CD14-positive monocyte (primary cell): ENCODE results near the gene UNK. TPM values are rescaled to one million over a fixed set of nuclear protein-coding genes. Genes with fewer than 3 reads are reported as not detected.

Experiments
- DNase-seq, 3 donors: peaks; one replicate each; pipeline ENCODE4 v3.0.0-alpha.2; 2011 to 2022
- H2AFZ ChIP-seq: 2 replicates; pipeline ENCODE4 v1.6.0; 2012; ENCODE audit warnings: mild to moderate bottlenecking, low read depth, low read length, inconsistent platforms; ENCODE audit not compliant: insufficient read depth, poor library complexity, severe bottlenecking
- H3K27ac ChIP-seq, 2 donors: 1 replicate in 1 of 2; 2 replicates in 1 of 2; pipeline ENCODE4 v1.5.1; 2012 to 2013; ENCODE audit warnings: low read length in 2 of 2, control low read depth in 1 of 2, inconsistent platforms in 1 of 2, low read depth in 1 of 2, mild to moderate bottlenecking in 1 of 2
- H3K27me3 ChIP-seq, 2 donors: one replicate each; pipeline versions ENCODE4 v1.6.0 to v1.6.1; 2011 to 2013; ENCODE audit warnings: low read length in 2 of 2; ENCODE audit not compliant: control insufficient read depth in 2 of 2, insufficient read depth in 2 of 2
- H3K36me3 ChIP-seq, 2 donors: replicated peaks in 1 of 2; 1 replicate in 1 of 2; 2 replicates in 1 of 2; pipeline versions ENCODE4 v1.5.1 to v1.6.1; 2012 to 2013; ENCODE audit warnings: low read length in 2 of 2, control low read depth in 1 of 2, inconsistent platforms in 1 of 2, mild to moderate bottlenecking in 1 of 2; ENCODE audit not compliant: insufficient read depth in 2 of 2, control insufficient read depth in 1 of 2
- H3K4me1 ChIP-seq, 2 donors: 1 replicate in 1 of 2; 2 replicates in 1 of 2; pipeline versions ENCODE4 v1.5.1 to v1.6.1; 2012 to 2013; ENCODE audit warnings: low read length in 2 of 2, control low read depth in 1 of 2, inconsistent platforms in 1 of 2, mild to moderate bottlenecking in 1 of 2, moderate library complexity in 1 of 2; ENCODE audit not compliant: insufficient read depth in 2 of 2, control insufficient read depth in 1 of 2
- H3K4me2 ChIP-seq: replicated peaks from 2 replicates; pipeline ENCODE3; 2012; ENCODE audit warnings: low read length, moderate library complexity, mild to moderate bottlenecking; ENCODE audit not compliant: poor library complexity, severe bottlenecking; ENCODE audit errors: extremely low read depth
- H3K4me3 ChIP-seq, 3 experiments: fragments of 200-600 bp in 1 of 3; sonication (generic) in 1 of 3; replicated peaks in 1 of 3; 1 replicate in 2 of 3; 2 replicates in 1 of 3; pipeline ENCODE4 v1.5.1; 2011 to 2013; ENCODE audit warnings: low read length in 3 of 3, mild to moderate bottlenecking in 3 of 3, control low read depth in 2 of 3, low read depth in 2 of 3, inconsistent platforms in 1 of 3, moderate library complexity in 1 of 3
- H3K79me2 ChIP-seq: 2 replicates; pipeline ENCODE4 v1.6.0; 2012; ENCODE audit warnings: mild to moderate bottlenecking, control low read depth, inconsistent platforms, low read length, moderate library complexity; ENCODE audit not compliant: insufficient read depth
- H3K9ac ChIP-seq: 2 replicates; pipeline ENCODE4 v1.6.0; 2017; ENCODE audit warnings: low read length, mild to moderate bottlenecking; ENCODE audit not compliant: insufficient read depth, poor library complexity, severe bottlenecking
- H3K9me3 ChIP-seq, 2 donors: replicated peaks in 1 of 2; 1 replicate in 1 of 2; 2 replicates in 1 of 2; pipeline versions ENCODE4 v1.5.1 to v1.6.1; 2012 to 2013; ENCODE audit warnings: low read length in 2 of 2, control low read depth in 1 of 2; ENCODE audit not compliant: control insufficient read depth in 1 of 2, insufficient read depth in 1 of 2
- H4K20me1 ChIP-seq: 2 replicates; pipeline ENCODE4 v1.6.0; 2012; ENCODE audit warnings: mild to moderate bottlenecking, low read length, control low read depth, moderate library complexity; ENCODE audit not compliant: insufficient read depth
- H3K27ac Mint-ChIP-seq, 7 donors: one replicate each; pipeline ENCODE4 v1.8.0; 2020; ENCODE audit warnings: mild to moderate bottlenecking in 7 of 7, mixed read lengths in 7 of 7, moderate library complexity in 6 of 7, inconsistent platforms in 2 of 7
- H3K27me3 Mint-ChIP-seq, 3 donors: one replicate each; pipeline ENCODE4 v1.8.0; 2021 to 2022; ENCODE audit warnings: low read depth in 3 of 3, mild to moderate bottlenecking in 3 of 3, mixed read lengths in 3 of 3, moderate library complexity in 3 of 3, inconsistent platforms in 1 of 3
- H3K36me3 Mint-ChIP-seq, 2 donors: one replicate each; pipeline ENCODE4 v1.8.0; 2020; ENCODE audit warnings: mixed read lengths in 2 of 2, inconsistent platforms in 1 of 2, mild to moderate bottlenecking in 1 of 2
- H3K4me1 Mint-ChIP-seq: one replicate; pipeline ENCODE4 v1.8.0; 2020; ENCODE audit warnings: mild to moderate bottlenecking, mixed read lengths
- H3K4me3 Mint-ChIP-seq, 2 donors: one replicate each; pipeline ENCODE4 v1.8.0; 2020; ENCODE audit warnings: mild to moderate bottlenecking in 2 of 2, mixed read lengths in 2 of 2, moderate library complexity in 1 of 2
- H3K9me3 Mint-ChIP-seq, 7 donors: one replicate each; pipeline ENCODE4 v1.8.0; 2020 to 2022; ENCODE audit warnings: mixed read lengths in 7 of 7, mild to moderate bottlenecking in 6 of 7, moderate library complexity in 6 of 7, inconsistent platforms in 2 of 7
- CTCF ChIP-seq: fragments of 200-600 bp; IDR thresholded peaks from one replicate; pipeline ENCODE4 v1.8.0; 2022; ENCODE audit warnings: antibody characterized with exemption, mild to moderate bottlenecking
- WGBS: methylation state at CpG from one replicate; pipeline ENCODE4 v1.1.5; 2013; ENCODE audit warnings: missing lambda C conversion rate; ENCODE audit not compliant: insufficient coverage; 5-methylcytosine and 5-hydroxymethylcytosine counted together
- intact Hi-C, 2 donors: fragments of 100-400 bp; cut with micrococcal nuclease; formaldehyde crosslinking; loops; one replicate each; pipeline versions ENCODE4 v1.15.0 to v1.15.1; 2023
- polyA plus RNA-seq, 3 donors: library from polyadenylated mRNA; depleted of rRNA in 1 of 3; unstranded in 2 of 3; stranded (reverse) in 1 of 3; fragments of 300-500 nt in 2 of 3; fragments of >200 nt in 1 of 3; fragmentation: Illumina TruSeq in 2 of 3; gene quantifications; 1 replicate in 2 of 3; 2 replicates in 1 of 3; pipeline ENCODE4 v1.2.3, GENCODE V29; 2012 to 2021

UNK gene
- polyA plus RNA-seq, 3 donors, result 6.3 to 12.9 (median 7.8) TPM

- intact Hi-C loops, result loop anchor here (1.0 to 2.0 kb wide), 3 partner anchors 74 to 117 kb away; partner anchors contain the start of gene SMIM5 (in 1 of the 2)
- Histone ChIP-seq H3K27ac (no peak overlapping the region), H4K20me1 (no peaks in the 10 kb centered on the region), H2AFZ (peak overlapping the region; percentile 41), H3K79me2 (no peaks in the 10 kb centered on the region), H3K4me3 (no peak overlapping the region), H3K4me2 (no peak overlapping the region), H3K27me3 (peaks cover 0 to 4% of the 10 kb centered on the region in 2 donors), H3K4me1 (peaks cover 18 to 29% of the 10 kb centered on the region in 2 donors), H3K9me3 (no peaks in the 10 kb centered on the region), H3K9ac (no peak overlapping the region), H3K36me3 (no peaks in the 10 kb centered on the region)
- peak; percentile 78 to 84 (median 80) for DNase-seq
- Mint-ChIP-seq H3K9me3 (peaks cover 0 to 4% (median 0%) of the 10 kb centered on the region in 7 donors), H3K27ac (peak overlapping the region in 1 of 7 donors; percentile 76), H3K36me3 (no peaks in the 10 kb centered on the region), H3K4me1 (peaks cover 23% of the 10 kb centered on the region), H3K27me3 (peaks cover 7 to 17% (median 10%) of the 10 kb centered on the region in 3 donors), H3K4me3 (no peak overlapping the region)
- TF ChIP-seq CTCF, result peak; percentile 86
- 18% methylated on average over 18 of the region's 20 CpGs for WGBS
These were observed 34.8 kb upstream of the UNK start for GRCh38 chr17:75749545-75750389.

GRCh38 chr17:75750661-75751423 lies 33.8 kb upstream of the UNK start:
- Histone ChIP-seq H3K27ac (no peak overlapping the region), H3K9ac (no peak overlapping the region), H3K79me2 (no peaks in the 10 kb centered on the region), H4K20me1 (no peaks in the 10 kb centered on the region), H3K27me3 (peaks cover 0 to 4% of the 10 kb centered on the region in 2 donors), H3K9me3 (no peaks in the 10 kb centered on the region), H2AFZ (no peak overlapping the region), H3K4me2 (no peak overlapping the region), H3K36me3 (no peaks in the 10 kb centered on the region), H3K4me1 (peaks cover 20 to 32% of the 10 kb centered on the region in 2 donors), H3K4me3 (no peak overlapping the region)
- H3K36me3 Mint-ChIP-seq, result no peaks in the 10 kb centered on the region
- intact Hi-C loops, result loop anchor here in 1 of 2 donors (2.0 kb wide), 2 partner anchors 78 to 118 kb away; partner anchors contain the start of gene SMIM5
- no peak for TF ChIP-seq CTCF
- H3K4me1 Mint-ChIP-seq, result peaks cover 30% of the 10 kb centered on the region
- H3K9me3 Mint-ChIP-seq, result peaks cover 0 to 4% (median 0%) of the 10 kb centered on the region in 7 donors
- H3K4me3 Mint-ChIP-seq, result no peak overlapping the region
- no peak for DNase-seq
- WGBS, result 87% methylated on average over 18 of the region's 23 CpGs
- peak overlapping the region in 3 of 7 donors; percentile 25 to 45 (median 26) for H3K27ac Mint-ChIP-seq
- H3K27me3 Mint-ChIP-seq, result peaks cover 7 to 17% (median 10%) of the 10 kb centered on the region in 3 donors
